Astrocyte of the cerebellum (primary cell): ENCODE measurements around the gene SLC12A9.

ENCODE experiments used
- DNase-seq: peaks from one replicate; pipeline ENCODE4 v3.0.0-alpha.2; 2011; ENCODE audit warnings: low read depth
- H3K4me3 ChIP-seq: 2 replicates; pipeline ENCODE4 v1.5.1; 2011; ENCODE audit warnings: mild to moderate bottlenecking, low read depth, low read length, moderate library complexity
- CTCF ChIP-seq: IDR thresholded peaks from 2 replicates; pipeline ENCODE4 v1.5.1; 2012; ENCODE audit warnings: low read length, low read depth, moderate library complexity, mild to moderate bottlenecking; ENCODE audit errors: missing control alignments
- in situ Hi-C: cut with HindIII; loops from 2 replicates; pipeline ENCODE4 v1.10.0; 2017; ENCODE audit warnings: low sequenced_read_pairs

SLC12A9 gene

GRCh38 chr7:100892364-100893317, 40.1 kb downstream of the SLC12A9 start:
- in situ Hi-C loops, result no loop called here
- TF ChIP-seq CTCF, result no peak
- DNase-seq, result no peak
- H3K4me3 ChIP-seq, result no peak overlapping the region

DNA sequence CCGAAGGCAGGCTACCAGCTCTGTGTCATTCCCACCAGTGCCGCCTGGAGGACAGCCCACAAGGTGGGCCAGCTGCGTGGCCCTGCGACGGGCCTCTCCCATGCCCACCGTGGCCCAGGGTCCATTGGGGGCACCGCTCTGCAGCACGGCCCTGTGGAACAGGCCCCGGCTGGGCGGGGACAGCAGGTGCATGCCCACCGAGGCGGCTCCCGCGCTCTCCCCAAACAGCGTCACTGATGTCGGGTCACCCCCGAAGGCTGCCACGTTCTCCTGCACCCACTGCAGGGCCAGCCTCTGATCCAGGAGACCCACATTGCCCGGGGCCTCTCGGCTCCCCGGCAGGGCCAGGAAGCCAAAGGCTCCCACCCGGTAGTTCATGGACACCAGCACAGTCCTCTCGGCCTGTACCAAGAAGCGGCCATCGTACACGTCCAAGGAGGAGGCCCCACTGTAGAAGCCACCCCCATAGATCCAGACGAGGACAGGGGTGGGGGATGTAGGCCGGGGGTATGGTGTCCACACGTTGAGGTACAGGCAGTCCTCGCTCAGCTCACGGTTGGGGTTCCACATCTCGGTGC, 40.9 kb downstream of the SLC12A9 start:
- in situ Hi-C loops, result no loop called here
- no peak for DNase-seq
- TF ChIP-seq CTCF, result no peak
- H3K4me3 ChIP-seq, result no peak overlapping the region

DNA sequence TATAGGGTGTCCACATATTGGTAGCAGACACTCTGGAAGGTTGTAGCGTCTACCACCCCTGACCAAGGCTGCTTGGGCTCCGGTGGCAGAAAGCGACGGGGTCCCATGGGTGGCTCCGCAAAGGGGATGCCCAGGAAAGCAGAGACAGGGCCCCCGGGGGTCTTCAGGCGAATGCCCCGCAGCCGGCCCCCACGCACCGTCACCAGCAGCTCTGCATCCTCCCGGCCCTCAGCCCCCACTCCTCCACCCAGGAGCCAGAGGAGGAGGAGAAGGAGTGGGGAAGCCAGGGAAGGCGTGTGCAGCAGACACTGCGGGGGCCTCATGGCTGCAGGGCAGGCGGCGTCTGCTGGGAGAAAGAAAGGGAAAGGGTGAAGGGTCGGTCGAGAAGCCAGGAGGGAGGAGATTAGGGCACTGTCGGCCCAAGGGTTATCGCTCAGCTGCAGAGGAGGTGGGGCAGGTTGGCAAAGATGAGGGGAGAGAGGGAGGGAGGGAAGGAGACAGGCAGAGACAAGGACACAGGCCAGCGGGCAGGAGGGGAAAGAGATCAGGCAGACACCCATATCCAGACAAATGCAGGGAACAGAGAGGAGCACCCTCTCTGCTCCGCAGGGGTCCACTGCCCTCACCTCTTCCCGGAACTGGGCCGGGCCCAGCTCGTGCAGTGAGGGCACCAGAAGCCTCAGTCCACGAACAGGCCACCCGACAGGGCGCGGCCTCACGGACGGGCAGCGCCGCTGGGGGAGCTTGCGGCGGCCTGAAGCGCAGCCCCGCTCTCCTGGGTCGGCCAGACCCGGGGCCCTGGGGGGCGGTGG, 41.6 kb downstream of the SLC12A9 start:
- no peak overlapping the region for H3K4me3 ChIP-seq
- no peak for TF ChIP-seq CTCF
- in situ Hi-C loops, result no loop called here
- no peak for DNase-seq

DNA sequence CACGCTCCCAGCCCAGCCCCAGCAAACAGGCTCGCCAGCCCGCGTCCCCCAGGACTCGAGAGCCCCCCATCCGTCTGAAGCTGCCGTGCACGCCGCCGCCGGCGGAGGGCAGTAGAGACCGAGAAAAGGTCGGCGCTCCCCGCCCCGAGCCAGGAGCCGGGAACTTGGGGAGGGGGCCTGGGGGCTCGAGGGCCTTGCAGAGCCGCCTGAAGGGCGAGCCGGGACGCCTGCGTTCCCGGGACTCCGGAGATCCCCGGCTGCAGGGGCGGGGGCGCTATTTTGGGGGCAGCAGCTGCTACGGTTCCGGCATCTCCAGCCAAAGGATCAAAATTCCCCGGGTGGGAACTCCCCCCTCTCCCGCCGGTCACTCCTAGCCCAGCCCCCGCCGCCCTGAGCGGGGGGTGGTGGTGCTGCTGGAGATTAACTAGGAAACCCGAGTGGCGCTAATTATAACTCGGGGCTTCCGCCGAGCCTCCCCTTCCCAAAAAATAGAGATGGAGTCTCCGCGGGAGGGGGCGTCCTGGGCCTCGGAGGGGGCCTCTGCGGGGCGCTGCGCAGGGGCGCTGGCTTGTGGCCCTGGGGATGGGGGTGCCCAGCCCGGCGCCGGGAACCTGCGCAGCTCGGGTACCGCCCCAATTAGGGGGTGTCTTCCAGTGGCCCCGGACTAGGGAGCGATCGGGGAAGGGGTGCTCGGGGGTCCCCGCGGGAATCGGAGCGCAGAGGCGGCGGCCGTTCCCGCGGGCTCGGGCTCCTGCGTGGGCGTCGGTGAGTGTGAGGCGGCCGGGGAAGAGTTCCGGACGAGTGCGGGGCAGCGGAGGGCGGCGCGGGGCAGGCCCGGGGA, 42.6 kb downstream of the SLC12A9 start:
- in situ Hi-C loops, result no loop called here
- TF ChIP-seq CTCF, result peak; percentile 73
- H3K4me3 ChIP-seq, result peak overlapping the region; percentile 38
- DNase-seq, result no peak

DNA sequence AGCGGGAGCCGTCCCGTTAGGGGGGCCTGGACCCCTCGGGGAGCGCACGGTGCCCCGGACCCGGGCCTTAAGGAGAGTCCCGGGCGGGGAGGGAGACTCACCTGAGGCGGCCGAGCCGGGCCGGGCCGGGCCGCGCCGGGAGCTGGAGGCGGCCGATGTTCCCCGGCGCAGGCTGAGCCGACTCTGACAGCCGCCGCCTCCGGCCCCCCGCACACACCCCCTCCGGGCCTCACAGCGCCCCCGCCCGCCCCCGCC, 43.1 kb downstream of the SLC12A9 start, which contains the start of gene ACHE:
ACHE (minus strand) TSS at position 188 of the 255 bp plus-strand sequence. CDS start 1,656 bp downstream, outside the sequence.
- in situ Hi-C loops, result no loop called here
- DNase-seq, result no peak
- peak within 1 kb of the TSS; percentile 38 for H3K4me3 ChIP-seq
- TF ChIP-seq CTCF, result no peak
